ENCODE measurements around the gene PLSCR4.

DNA sequence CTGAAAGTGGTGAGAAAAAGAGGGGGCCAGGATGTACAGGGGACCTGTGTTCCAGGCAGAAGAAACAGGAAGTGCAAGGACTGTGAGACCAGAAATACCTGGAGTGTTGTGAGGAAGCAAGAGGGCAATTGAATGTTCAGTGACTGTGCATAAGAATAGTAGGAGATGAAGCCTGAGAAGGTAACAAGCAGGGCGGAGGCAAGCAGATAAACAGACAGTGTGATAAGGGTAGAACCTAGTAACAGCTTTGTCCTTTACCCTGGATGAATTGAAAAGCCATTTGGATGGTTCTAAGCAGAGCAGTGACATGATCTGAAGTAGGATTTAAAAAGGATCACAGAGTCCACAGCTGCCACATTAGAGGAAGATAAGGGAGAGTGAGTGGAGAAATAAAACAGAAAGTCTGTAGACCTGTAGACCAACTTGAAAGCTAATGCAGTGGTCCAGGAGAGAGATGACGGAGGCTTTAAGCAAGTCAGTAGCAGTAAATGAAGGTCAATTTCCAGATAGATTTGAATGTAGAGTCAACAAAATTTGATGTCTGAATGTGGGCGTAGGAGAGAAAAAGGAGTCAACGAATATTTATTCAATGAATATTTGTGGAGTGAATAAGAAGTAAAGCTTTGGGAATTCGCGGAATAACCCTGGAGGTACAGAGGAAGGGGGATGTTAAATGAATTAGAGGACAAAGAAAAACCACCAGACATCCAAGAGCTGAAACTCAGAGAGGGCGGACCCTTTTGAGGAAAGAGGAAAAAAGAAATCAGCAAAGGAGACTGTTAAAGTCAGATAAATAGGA, 85.7 kb downstream of the PLSCR4 start:
- TF ChIP-seq, protein P1, sequence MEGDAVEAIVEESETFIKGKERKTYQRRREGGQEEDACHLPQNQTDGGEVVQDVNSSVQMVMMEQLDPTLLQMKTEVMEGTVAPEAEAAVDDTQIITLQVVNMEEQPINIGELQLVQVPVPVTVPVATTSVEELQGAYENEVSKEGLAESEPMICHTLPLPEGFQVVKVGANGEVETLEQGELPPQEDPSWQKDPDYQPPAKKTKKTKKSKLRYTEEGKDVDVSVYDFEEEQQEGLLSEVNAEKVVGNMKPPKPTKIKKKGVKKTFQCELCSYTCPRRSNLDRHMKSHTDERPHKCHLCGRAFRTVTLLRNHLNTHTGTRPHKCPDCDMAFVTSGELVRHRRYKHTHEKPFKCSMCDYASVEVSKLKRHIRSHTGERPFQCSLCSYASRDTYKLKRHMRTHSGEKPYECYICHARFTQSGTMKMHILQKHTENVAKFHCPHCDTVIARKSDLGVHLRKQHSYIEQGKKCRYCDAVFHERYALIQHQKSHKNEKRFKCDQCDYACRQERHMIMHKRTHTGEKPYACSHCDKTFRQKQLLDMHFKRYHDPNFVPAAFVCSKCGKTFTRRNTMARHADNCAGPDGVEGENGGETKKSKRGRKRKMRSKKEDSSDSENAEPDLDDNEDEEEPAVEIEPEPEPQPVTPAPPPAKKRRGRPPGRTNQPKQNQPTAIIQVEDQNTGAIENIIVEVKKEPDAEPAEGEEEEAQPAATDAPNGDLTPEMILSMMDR (IDR thresholded peaks at IDR 0.05) = no peak
- no peak for TF ChIP-seq POLR2AphosphoS5 (IDR thresholded peaks at IDR 0.05; ENCODE audit: low read depth, low read length)
